GM12872 (cell line): ENCODE results near the gene MYDGF.

Source experiments
- TF ChIP-seq, protein P1 (sequence below): IDR thresholded peaks from 3 replicates; pipeline ENCODE4 v1.5.1; 2011; ENCODE audit warnings: low read depth, mild to moderate bottlenecking, low read length, moderate library complexity; ENCODE audit not compliant: insufficient read depth

MYDGF gene

DNA sequence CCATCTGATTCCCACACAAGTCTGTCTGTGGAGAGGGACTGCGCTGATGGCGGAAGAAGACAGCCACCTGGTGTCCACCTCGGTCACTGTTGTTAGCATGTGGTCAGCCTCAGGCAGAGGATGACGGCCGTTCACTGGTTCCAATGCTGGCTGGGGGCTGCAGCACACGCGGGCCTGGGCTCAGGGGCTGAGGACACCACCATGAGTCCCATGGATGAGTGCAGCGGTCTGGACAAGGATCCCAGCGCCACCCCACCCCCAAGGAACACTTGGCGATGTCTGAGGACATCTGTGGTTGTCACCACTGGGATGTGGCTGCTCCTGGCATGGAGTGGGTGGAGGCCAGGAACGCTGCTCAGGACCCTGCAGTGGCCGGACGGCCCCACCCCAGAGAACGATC, 42.6 kb upstream of the MYDGF start:
- TF ChIP-seq, protein P1, sequence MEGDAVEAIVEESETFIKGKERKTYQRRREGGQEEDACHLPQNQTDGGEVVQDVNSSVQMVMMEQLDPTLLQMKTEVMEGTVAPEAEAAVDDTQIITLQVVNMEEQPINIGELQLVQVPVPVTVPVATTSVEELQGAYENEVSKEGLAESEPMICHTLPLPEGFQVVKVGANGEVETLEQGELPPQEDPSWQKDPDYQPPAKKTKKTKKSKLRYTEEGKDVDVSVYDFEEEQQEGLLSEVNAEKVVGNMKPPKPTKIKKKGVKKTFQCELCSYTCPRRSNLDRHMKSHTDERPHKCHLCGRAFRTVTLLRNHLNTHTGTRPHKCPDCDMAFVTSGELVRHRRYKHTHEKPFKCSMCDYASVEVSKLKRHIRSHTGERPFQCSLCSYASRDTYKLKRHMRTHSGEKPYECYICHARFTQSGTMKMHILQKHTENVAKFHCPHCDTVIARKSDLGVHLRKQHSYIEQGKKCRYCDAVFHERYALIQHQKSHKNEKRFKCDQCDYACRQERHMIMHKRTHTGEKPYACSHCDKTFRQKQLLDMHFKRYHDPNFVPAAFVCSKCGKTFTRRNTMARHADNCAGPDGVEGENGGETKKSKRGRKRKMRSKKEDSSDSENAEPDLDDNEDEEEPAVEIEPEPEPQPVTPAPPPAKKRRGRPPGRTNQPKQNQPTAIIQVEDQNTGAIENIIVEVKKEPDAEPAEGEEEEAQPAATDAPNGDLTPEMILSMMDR = no peak

DNA sequence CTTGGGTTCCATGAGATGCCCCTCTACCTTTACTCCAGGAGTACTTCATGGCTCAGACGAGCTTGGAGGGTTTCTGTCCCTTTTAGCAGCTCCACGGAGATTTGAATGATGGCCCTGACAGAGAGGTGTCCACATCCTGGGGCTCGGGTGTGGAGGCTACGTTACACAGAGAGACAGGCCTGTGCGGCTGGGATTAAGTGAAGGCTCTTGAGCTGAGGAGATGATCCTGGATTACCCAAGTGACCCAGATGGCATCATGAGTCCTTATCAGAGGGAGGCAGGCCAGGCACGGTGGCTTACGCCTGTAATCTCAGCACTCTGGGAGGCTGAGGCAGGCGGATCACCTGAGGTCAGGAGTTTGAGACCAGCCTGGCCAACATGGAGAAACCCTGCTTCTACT, 41.1 kb upstream of the MYDGF start:
- TF ChIP-seq, protein P1 = no peak

DNA sequence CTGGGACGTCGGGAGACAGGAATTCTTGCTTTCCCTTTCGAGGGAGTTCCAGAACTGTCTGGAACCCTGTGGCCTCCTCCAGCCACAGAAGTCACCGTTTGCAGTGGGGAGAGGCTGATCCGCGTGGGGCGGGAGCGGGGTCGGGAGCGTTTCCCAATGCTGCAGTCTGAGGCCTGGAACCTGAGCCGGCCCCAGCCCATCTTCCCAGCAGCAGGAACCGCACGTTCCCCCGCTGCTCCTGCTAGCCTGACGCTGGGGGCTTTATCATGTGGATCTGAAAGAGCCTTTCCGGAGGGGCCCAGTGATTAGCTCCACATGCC, 40.1 kb upstream of the MYDGF start:
- TF ChIP-seq, protein P1 = no peak

DNA sequence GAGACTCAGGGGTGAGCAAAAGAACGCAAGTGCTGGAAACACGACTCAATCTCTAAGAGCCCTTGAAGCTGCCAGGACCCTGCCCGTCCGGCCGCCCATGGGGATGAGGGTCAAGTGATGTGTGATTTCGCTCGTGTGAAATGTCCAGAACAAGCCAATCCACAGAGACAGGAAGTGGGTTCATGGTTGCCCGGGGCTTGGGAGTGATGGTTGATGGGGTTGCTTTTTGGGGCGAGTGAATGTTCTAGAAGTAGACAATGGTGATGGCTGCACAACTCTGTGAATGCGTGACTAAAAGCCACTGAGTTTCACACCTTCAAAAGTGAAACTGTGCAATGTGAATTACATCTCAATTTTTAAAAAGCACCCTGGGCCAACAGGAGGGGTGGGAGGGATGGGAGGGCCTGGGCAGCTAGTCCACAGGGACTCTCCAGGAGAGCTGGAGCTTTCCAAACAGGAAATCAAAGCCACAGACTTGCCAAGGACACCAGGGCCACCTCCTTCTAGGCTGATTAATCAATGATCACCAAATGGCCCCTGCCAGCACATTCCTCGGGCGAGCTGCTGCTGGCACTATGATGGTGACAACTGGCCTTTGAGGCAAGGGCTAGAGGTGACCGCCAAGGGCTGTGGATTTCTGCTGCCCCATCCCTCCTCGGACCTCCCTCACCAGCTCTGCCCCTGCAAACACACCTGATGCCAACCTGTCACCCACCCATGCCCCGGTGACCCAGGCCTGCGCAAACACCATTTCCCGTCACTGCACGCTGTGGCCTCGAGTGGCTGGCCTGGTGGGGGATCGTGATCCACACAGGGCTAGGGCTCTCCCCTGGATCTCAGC, 39.5 kb upstream of the MYDGF start:
- TF ChIP-seq, protein P1 = no peak

DNA sequence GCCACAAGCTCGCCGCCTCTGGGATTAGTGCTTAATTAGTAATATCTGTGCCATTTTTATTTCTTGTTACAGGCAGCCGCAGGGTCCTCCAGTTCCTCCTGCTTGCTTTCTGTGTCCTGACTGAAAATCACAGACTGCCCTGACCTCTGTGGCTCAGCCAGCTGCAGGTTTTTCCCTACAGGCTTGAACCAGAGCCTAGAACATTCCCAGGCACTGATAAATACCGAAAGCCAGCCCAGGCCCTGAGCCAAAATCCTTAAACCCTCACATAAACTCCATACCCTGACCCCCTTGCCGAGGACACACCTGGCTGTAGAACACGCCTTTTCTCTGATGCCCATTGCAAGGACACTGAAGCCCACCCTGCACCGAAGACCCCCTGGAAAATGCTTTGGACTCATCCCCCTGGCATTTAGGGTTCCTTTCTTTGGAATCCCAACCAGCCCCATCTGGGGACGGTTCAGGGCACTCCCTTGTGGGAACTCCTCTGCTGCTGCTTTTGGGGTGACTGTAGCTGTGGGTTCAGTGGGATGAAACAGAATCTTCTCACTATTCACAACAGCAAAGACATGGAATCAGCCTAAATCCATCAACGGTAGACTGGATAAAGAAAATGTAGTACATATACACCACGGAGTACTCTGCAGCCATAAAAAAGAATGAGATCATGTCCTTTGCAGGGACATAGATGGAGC, 38.0 kb upstream of the MYDGF start:
- TF ChIP-seq, protein P1 = no peak

DNA sequence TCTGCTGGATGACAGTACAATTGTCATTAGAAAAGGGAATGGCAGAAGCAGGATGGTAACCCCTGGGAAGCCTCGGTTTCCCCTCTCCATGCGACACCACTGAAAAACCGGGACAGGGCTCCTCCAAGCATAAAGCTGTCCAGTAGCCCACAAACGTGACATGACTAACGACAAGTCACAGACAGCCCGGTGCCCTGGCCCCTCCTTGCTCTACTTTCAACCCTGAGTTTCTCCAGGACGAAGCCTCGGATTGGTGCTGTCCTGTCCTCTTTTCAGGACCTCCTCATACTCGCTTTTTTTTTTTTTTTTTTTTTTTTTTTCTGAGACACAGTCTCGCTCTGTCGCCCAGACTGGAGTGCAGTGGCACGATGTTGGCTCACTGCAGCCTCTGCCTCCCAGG, 37.2 kb upstream of the MYDGF start:
- TF ChIP-seq, protein P1 = no peak

DNA sequence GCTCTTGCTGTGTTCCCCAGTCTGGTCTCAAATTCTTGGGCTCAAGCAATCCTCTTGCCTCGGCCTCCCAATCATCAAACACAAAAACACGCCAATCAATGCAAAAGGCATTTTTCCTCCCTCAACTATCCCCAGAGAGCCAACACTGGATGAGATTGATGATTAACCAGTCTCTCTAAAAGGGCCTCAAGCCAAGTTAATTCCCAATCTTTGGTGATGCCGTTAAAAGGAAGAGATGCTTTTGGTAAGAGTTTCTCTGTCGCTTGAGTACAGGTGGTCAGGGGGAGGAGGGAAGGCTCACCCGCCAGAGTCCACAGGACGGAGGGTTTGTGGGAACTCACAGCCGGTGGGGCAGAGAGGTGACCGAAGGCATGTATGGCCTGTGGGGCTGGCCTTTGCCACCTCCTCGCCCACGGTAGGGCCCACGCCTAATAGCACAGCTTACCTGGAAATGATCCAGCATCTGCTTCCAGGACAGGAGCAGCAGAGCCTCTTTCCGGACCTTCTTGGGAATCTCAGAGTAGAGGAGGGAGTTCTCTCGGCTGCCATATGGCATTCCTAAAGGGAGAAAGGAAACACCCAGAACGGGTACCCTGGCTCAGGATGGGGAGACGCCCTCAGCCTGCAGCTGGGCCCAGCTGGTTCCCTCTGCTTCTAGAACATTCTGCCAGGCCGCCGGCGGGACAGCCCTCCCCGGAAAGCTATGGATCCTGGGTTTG, 35.4 kb upstream of the MYDGF start:
- TF ChIP-seq, protein P1 = no peak
